Measurements from ENCODE around the gene ZNF625. TPM values are rescaled to one million over a fixed set of nuclear protein-coding genes. Genes with fewer than 3 reads are reported as not detected.
A peak's percentile ranks its signal among the peaks of the same experiment; 100 is the strongest.

The ZNF625 gene
- polyA plus RNA-seq, 1 of the 3 experiments (the other 2 are of a cell fraction), result 1.9 TPM

GRCh38 chr19:12155324-12155860, 1.1 kb downstream of the ZNF625 start:
- peak overlapping the region; percentile 94 for H3K9ac ChIP-seq
- WGBS (ENCODE audit: low lambda C conversion rate), result 34% methylated on average over 11 of the region's 11 CpGs
- peaks cover 65% of the 10 kb centered on the region for H3K79me2 ChIP-seq (ENCODE audit: insufficient read depth)
- peaks cover 6 to 26% of the 10 kb centered on the region in 2 experiments for H3K36me3 ChIP-seq (replicated peaks in 1 of 2; ENCODE audit: control insufficient read depth in 1 of 2, insufficient read depth in 2 of 2, low read length in 1 of 2)
- H3K27me3 ChIP-seq (ENCODE audit: insufficient read depth), result no peaks in the 10 kb centered on the region
- no peaks in the 10 kb centered on the region for H4K20me1 ChIP-seq (ENCODE audit: insufficient read depth)
- H3F3A ChIP-seq (replicated peaks; ENCODE audit: insufficient read depth), result no peaks in the 10 kb centered on the region
- peak overlapping the region; percentile 99; the same call in 1 of the 2 replicates for H2AFZ ChIP-seq (ENCODE audit: low read depth)
- H3K9me3 ChIP-seq, result no peaks in the 10 kb centered on the region
- H3K4me3 ChIP-seq (ENCODE audit: low read depth in 2 of 2, low read length in 1 of 2), result peak overlapping the region; percentile 74 to 94
- peak overlapping the region; percentile 93 for H3K4me2 ChIP-seq
- no peaks in the 10 kb centered on the region for H3K9me2 ChIP-seq
- no peak for DNase-seq
- CTCF ChIA-PET, result interaction anchor here (2.4 to 4.5 kb wide), 2 partner anchors 15 to 96 kb away, joined by 6 to 34 read pairs; partner anchors contain the start of gene ZNF20
- POLR2A ChIA-PET, result interaction anchor here (0.8 to 1.6 kb wide), 2 partner anchors 15 to 210 kb away, joined by 3 to 6 read pairs; partner anchors contain the start of genes ZNF20 and ZNF442
- H3K4me1 ChIP-seq (ENCODE audit: control insufficient read depth in 1 of 2, insufficient read depth in 2 of 2, low read depth in 1 of 2, low read length in 1 of 2), result peaks cover 0 to 8% of the 10 kb centered on the region in 2 experiments; a peak in 2 of 4 replicates
- no peak overlapping the region for H3K27ac ChIP-seq (ENCODE audit: low read depth in 2 of 2, low read length in 1 of 2)
- TF ChIP-seq MXI1 (IDR thresholded peaks at IDR 0.05; ENCODE audit: low read depth, low read length) (no peak), RXRA (IDR thresholded peaks at IDR 0.05; ENCODE audit: borderline replicate concordance, low read depth) (no peak), EZH2phosphoT487 (IDR thresholded peaks at IDR 0.05; ENCODE audit: borderline replicate concordance, low read depth) (no peak), RFX5 (IDR thresholded peaks at IDR 0.05; ENCODE audit: low read length) (no peak), IRF3 (IDR thresholded peaks at IDR 0.05; ENCODE audit: low read depth, low read length) (no peak)

- Histone ChIP-seq H2AFZ (ENCODE audit: low read depth) (no peak overlapping the region), H3K36me3 (replicated peaks in 1 of 2; ENCODE audit: control insufficient read depth in 1 of 2, insufficient read depth in 2 of 2, low read length in 1 of 2) (peaks cover 21 to 74% of the 10 kb centered on the region in 2 experiments), H3K4me3 (ENCODE audit: low read depth in 2 of 2, low read length in 1 of 2) (no peak overlapping the region; a peak in 1 of 4 replicates), H3K9ac (no peak overlapping the region), H3K4me2 (no peak overlapping the region), H3K9me3 (peaks cover 14% of the 10 kb centered on the region; the same call in 1 of the 2 replicates), H4K20me1 (ENCODE audit: insufficient read depth) (no peaks in the 10 kb centered on the region), H3K27ac (ENCODE audit: low read depth in 2 of 2, low read length in 1 of 2) (no peak overlapping the region), H3K79me2 (ENCODE audit: insufficient read depth) (peaks cover 27% of the 10 kb centered on the region; the same call in 1 of the 2 replicates), H3K27me3 (ENCODE audit: insufficient read depth) (no peaks in the 10 kb centered on the region), H3K9me2 (no peaks in the 10 kb centered on the region), H3K4me1 (ENCODE audit: control insufficient read depth in 1 of 2, insufficient read depth in 2 of 2, low read depth in 1 of 2, low read length in 1 of 2) (peaks cover 0 to 7% of the 10 kb centered on the region in 2 experiments; a peak in 1 of 4 replicates), H3F3A (replicated peaks; ENCODE audit: insufficient read depth) (peaks cover 22% of the 10 kb centered on the region)
- no peak for DNase-seq
- TF ChIP-seq MAX (IDR thresholded peaks at IDR 0.05; ENCODE audit: low read depth), result no peak
- TF ChIP-seq POLR2AphosphoS5 (IDR thresholded peaks at IDR 0.05; ENCODE audit: low read depth, low read length), result no peak
- TF ChIP-seq REST (IDR thresholded peaks at IDR 0.05; ENCODE audit: low read depth, low read length), result no peak
- no peak for TF ChIP-seq MEF2A (IDR thresholded peaks at IDR 0.05; ENCODE audit: borderline replicate concordance, low read depth)
- no peak for TF ChIP-seq ELF1 (IDR thresholded peaks at IDR 0.05)
- no peak for TF ChIP-seq ZBTB33 (IDR thresholded peaks at IDR 0.05; ENCODE audit: borderline replicate concordance, low read depth)
- no peak for TF ChIP-seq SMC3 (IDR thresholded peaks at IDR 0.05; ENCODE audit: low read depth, low read length)
- no peak for TF ChIP-seq FOXJ3 (CRISPR knock-in tag; IDR thresholded peaks at IDR 0.05)
- no peak for TF ChIP-seq GABPA (IDR thresholded peaks at IDR 0.05; ENCODE audit: low read depth)
- no peak for TF ChIP-seq IRF3 (IDR thresholded peaks at IDR 0.05; ENCODE audit: low read depth, low read length)
- no peak for TF ChIP-seq EP300 (IDR thresholded peaks at IDR 0.05; ENCODE audit: borderline replicate concordance in 1 of 2, low read depth in 1 of 2, low read length in 1 of 2)
- CTCF ChIA-PET, result interaction anchor here (0.9 to 1.6 kb wide), 2 partner anchors 86 to 347 kb away, joined by 3 to 5 read pairs; partner anchors contain the start of gene ZNF491
- POLR2A ChIA-PET, result no interaction called here
- WGBS (ENCODE audit: low lambda C conversion rate), result 88% methylated on average over 8 of the region's 8 CpGs
Observed at GRCh38 chr19:12145348-12145747, 11.2 kb downstream of the ZNF625 start.

Measured in SK-N-SH (cell line).